WTC11 (cell line): ENCODE data around the gene PAN3. TPM values are rescaled to one million over a fixed set of nuclear protein-coding genes. Genes with fewer than 3 reads are reported as not detected.

Experiments used
- ATAC-seq: fragments of 200-7000 bp; cut with Tn5 transposase; 2 replicates; pipeline ENCODE4 v1.10.0; 2021; ENCODE audit warnings: mild to moderate bottlenecking, moderate library complexity
- CTCF ChIA-PET: fragments of 300-600 bp; sonication (Branson Sonifier 250); formaldehyde crosslinking; loops from one replicate; lab custom pipeline; 2021; ENCODE audit warnings: antibody characterized with exemption; lab: Charles Lee
- POLR2A ChIA-PET: fragments of 350-600 bp; sonication (Branson Sonifier 250); formaldehyde crosslinking; loops from one replicate; lab custom pipeline; 2021; ENCODE audit warnings: antibody characterized with exemption; lab: Charles Lee
- DNase-seq: peaks from one replicate; pipeline ENCODE4 v3.0.0; 2021; ENCODE audit warnings: low spot score
- H3K27ac Mint-ChIP-seq: 2 replicates; pipeline ENCODE4 v1.8.0; 2021; ENCODE audit warnings: mixed read lengths
- H3K27me3 Mint-ChIP-seq: 2 replicates; pipeline ENCODE4 v1.8.0; 2021; ENCODE audit warnings: low read depth, mild to moderate bottlenecking, moderate library complexity, mixed read lengths
- H3K36me3 Mint-ChIP-seq: 2 replicates; pipeline ENCODE4 v1.8.0; 2021; ENCODE audit warnings: mixed read lengths
- H3K4me1 Mint-ChIP-seq: 2 replicates; pipeline ENCODE4 v1.8.0; 2022; ENCODE audit warnings: mixed read lengths
- H3K4me3 Mint-ChIP-seq: 2 replicates; pipeline ENCODE4 v1.8.0; 2021; ENCODE audit warnings: mild to moderate bottlenecking, moderate library complexity, mixed read lengths
- H3K9me3 Mint-ChIP-seq: 2 replicates; pipeline ENCODE4 v1.8.0; 2021; ENCODE audit warnings: mixed read lengths
- ETV6 ChIP-seq: sonication (generic); formaldehyde crosslinking; IDR thresholded peaks from 2 replicates; pipeline ENCODE4 v1.8.1; 2022; ENCODE audit warnings: mild to moderate bottlenecking, missing genetic modification reagents
- FOXP1 ChIP-seq: sonication (generic); formaldehyde crosslinking; IDR thresholded peaks from 2 replicates; pipeline ENCODE4 v1.8.0; 2022; ENCODE audit warnings: missing genetic modification reagents, mild to moderate bottlenecking, moderate library complexity, borderline replicate concordance
- HMGA2 ChIP-seq: fragments of 250-450 bp; sonication (Bioruptor Pico); IDR thresholded peaks from 2 replicates; pipeline ENCODE4 v1.4.0; 2021; ENCODE audit warnings: mild to moderate bottlenecking, moderate library complexity
- NFE2L1 ChIP-seq: sonication (generic); formaldehyde crosslinking; IDR thresholded peaks from 2 replicates; pipeline ENCODE4 v1.8.1; 2023; ENCODE audit warnings: missing genetic modification reagents
- NFYB ChIP-seq: sonication (generic); formaldehyde crosslinking; conservative IDR thresholded peaks from 2 replicates; pipeline ENCODE4 v1.8.0; 2022; ENCODE audit warnings: low read depth, missing genetic modification reagents
- SMAD3 ChIP-seq: sonication (generic); formaldehyde crosslinking; IDR thresholded peaks from 2 replicates; pipeline ENCODE4 v1.8.0; 2022; ENCODE audit warnings: missing genetic modification reagents, mild to moderate bottlenecking, borderline replicate concordance
- TEAD4 ChIP-seq: sonication (generic); formaldehyde crosslinking; IDR thresholded peaks from 2 replicates; pipeline ENCODE4 v1.8.0; 2022; ENCODE audit warnings: mild to moderate bottlenecking, missing genetic modification reagents
- TP53 ChIP-seq: sonication (generic); formaldehyde crosslinking; IDR thresholded peaks from 2 replicates; pipeline ENCODE4 v1.8.1; 2023; ENCODE audit warnings: mild to moderate bottlenecking, missing genetic modification reagents
- ZNF121 ChIP-seq: sonication (generic); formaldehyde crosslinking; IDR thresholded peaks from 2 replicates; pipeline ENCODE4 v1.8.0; 2023; ENCODE audit warnings: missing genetic modification reagents
- ZNF423 ChIP-seq: fragments of 250-450 bp; sonication (Bioruptor Pico); IDR thresholded peaks from 2 replicates; pipeline ENCODE4 v2.1.2; 2022; ENCODE audit warnings: mild to moderate bottlenecking, moderate library complexity
- total RNA-seq: library from RNA; stranded (reverse); gene quantifications from 3 replicates; pipeline ENCODE4 v1.2.3, GENCODE V29; 2021
- TF ChIP-seq, protein P1 (sequence below): fragments of 250-450 bp; sonication (Bioruptor Pico); IDR thresholded peaks from 2 replicates; pipeline ENCODE4 v1.9.0; 2021; ENCODE audit warnings: mild to moderate bottlenecking, borderline replicate concordance
- TF ChIP-seq, protein P2 (sequence below): sonication (generic); formaldehyde crosslinking; IDR thresholded peaks from 2 replicates; pipeline ENCODE4 v1.8.1; 2023; ENCODE audit warnings: mild to moderate bottlenecking, moderate library complexity, missing genetic modification reagents
- TF ChIP-seq, protein P3 (sequence below): sonication (generic); formaldehyde crosslinking; IDR thresholded peaks from 2 replicates; pipeline ENCODE4 v1.8.1; 2023; ENCODE audit warnings: mild to moderate bottlenecking, missing genetic modification reagents, moderate library complexity
- TF ChIP-seq, protein P4 (sequence below): sonication (generic); formaldehyde crosslinking; IDR thresholded peaks from 2 replicates; pipeline ENCODE4 v1.8.1; 2022; ENCODE audit warnings: mild to moderate bottlenecking, missing genetic modification reagents, moderate library complexity, borderline replicate concordance
- TF ChIP-seq, protein P5 (sequence below): sonication (generic); formaldehyde crosslinking; IDR thresholded peaks from 2 replicates; pipeline ENCODE4 v1.8.1; 2023; ENCODE audit warnings: mild to moderate bottlenecking, missing genetic modification reagents
- TF ChIP-seq, protein P6 (sequence below): sonication (generic); formaldehyde crosslinking; IDR thresholded peaks from 2 replicates; pipeline ENCODE4 v1.8.1; 2022; ENCODE audit warnings: low read depth, missing genetic modification reagents, borderline replicate concordance
- TF ChIP-seq, protein P7 (sequence below): sonication (generic); formaldehyde crosslinking; conservative IDR thresholded peaks from 2 replicates; pipeline ENCODE4 v1.8.1; 2022; ENCODE audit warnings: mild to moderate bottlenecking, missing genetic modification reagents

PAN3 gene
- total RNA-seq, 1 experiment from 2014 or later, result 37.8 TPM

DNA sequence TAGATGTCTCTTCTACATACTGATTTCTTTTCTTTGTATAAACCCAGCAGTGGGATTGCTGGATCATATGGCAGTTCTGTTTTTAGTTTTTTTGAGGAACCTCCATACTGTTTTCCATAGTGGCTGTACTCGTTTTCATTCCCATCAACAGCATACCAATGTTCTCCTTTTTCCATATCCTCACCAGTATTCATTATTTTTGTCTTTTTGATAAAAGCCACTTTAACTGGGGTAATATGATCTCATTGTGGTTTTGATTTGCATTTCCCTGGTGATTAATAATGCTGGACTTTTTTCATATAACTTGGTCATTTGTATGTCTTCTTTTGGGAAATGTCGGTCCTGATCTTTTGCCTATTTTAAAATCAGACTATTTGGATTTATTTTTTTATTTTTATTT lies 108.5 kb downstream of the PAN3 start:
- Mint-ChIP-seq H3K27ac (no peak overlapping the region), H3K4me3 (no peak overlapping the region), H3K36me3 (peaks cover 16% of the 10 kb centered on the region), H3K4me1 (peaks cover 8% of the 10 kb centered on the region), H3K27me3 (no peaks in the 10 kb centered on the region), H3K9me3 (no peaks in the 10 kb centered on the region)
- POLR2A ChIA-PET, result no interaction called here
- TF ChIP-seq, protein P1, sequence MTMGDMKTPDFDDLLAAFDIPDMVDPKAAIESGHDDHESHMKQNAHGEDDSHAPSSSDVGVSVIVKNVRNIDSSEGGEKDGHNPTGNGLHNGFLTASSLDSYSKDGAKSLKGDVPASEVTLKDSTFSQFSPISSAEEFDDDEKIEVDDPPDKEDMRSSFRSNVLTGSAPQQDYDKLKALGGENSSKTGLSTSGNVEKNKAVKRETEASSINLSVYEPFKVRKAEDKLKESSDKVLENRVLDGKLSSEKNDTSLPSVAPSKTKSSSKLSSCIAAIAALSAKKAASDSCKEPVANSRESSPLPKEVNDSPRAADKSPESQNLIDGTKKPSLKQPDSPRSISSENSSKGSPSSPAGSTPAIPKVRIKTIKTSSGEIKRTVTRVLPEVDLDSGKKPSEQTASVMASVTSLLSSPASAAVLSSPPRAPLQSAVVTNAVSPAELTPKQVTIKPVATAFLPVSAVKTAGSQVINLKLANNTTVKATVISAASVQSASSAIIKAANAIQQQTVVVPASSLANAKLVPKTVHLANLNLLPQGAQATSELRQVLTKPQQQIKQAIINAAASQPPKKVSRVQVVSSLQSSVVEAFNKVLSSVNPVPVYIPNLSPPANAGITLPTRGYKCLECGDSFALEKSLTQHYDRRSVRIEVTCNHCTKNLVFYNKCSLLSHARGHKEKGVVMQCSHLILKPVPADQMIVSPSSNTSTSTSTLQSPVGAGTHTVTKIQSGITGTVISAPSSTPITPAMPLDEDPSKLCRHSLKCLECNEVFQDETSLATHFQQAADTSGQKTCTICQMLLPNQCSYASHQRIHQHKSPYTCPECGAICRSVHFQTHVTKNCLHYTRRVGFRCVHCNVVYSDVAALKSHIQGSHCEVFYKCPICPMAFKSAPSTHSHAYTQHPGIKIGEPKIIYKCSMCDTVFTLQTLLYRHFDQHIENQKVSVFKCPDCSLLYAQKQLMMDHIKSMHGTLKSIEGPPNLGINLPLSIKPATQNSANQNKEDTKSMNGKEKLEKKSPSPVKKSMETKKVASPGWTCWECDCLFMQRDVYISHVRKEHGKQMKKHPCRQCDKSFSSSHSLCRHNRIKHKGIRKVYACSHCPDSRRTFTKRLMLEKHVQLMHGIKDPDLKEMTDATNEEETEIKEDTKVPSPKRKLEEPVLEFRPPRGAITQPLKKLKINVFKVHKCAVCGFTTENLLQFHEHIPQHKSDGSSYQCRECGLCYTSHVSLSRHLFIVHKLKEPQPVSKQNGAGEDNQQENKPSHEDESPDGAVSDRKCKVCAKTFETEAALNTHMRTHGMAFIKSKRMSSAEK (CRISPR knock-in tag), result no peak
- no peak for TF ChIP-seq ETV6 (CRISPR knock-in tag)
- TF ChIP-seq, protein P2, sequence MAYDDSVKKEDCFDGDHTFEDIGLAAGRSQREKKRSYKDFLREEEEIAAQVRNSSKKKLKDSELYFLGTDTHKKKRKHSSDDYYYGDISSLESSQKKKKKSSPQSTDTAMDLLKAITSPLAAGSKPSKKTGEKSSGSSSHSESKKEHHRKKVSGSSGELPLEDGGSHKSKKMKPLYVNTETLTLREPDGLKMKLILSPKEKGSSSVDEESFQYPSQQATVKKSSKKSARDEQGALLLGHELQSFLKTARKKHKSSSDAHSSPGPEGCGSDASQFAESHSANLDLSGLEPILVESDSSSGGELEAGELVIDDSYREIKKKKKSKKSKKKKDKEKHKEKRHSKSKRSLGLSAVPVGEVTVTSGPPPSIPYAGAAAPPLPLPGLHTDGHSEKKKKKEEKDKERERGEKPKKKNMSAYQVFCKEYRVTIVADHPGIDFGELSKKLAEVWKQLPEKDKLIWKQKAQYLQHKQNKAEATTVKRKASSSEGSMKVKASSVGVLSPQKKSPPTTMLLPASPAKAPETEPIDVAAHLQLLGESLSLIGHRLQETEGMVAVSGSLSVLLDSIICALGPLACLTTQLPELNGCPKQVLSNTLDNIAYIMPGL (CRISPR knock-in tag), result no peak
- TF ChIP-seq, protein P3, sequence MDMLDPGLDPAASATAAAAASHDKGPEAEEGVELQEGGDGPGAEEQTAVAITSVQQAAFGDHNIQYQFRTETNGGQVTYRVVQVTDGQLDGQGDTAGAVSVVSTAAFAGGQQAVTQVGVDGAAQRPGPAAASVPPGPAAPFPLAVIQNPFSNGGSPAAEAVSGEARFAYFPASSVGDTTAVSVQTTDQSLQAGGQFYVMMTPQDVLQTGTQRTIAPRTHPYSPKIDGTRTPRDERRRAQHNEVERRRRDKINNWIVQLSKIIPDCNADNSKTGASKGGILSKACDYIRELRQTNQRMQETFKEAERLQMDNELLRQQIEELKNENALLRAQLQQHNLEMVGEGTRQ (CRISPR knock-in tag), result no peak
- TF ChIP-seq NFYB (CRISPR knock-in tag), result no peak
- TF ChIP-seq, protein P4, sequence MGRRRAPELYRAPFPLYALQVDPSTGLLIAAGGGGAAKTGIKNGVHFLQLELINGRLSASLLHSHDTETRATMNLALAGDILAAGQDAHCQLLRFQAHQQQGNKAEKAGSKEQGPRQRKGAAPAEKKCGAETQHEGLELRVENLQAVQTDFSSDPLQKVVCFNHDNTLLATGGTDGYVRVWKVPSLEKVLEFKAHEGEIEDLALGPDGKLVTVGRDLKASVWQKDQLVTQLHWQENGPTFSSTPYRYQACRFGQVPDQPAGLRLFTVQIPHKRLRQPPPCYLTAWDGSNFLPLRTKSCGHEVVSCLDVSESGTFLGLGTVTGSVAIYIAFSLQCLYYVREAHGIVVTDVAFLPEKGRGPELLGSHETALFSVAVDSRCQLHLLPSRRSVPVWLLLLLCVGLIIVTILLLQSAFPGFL, result no peak
- TF ChIP-seq FOXP1 (CRISPR knock-in tag), result no peak
- no peak for TF ChIP-seq TEAD4 (CRISPR knock-in tag)
- no peak for TF ChIP-seq TP53 (CRISPR knock-in tag)
- no peak for TF ChIP-seq SMAD3 (CRISPR knock-in tag)
- TF ChIP-seq, protein P5, sequence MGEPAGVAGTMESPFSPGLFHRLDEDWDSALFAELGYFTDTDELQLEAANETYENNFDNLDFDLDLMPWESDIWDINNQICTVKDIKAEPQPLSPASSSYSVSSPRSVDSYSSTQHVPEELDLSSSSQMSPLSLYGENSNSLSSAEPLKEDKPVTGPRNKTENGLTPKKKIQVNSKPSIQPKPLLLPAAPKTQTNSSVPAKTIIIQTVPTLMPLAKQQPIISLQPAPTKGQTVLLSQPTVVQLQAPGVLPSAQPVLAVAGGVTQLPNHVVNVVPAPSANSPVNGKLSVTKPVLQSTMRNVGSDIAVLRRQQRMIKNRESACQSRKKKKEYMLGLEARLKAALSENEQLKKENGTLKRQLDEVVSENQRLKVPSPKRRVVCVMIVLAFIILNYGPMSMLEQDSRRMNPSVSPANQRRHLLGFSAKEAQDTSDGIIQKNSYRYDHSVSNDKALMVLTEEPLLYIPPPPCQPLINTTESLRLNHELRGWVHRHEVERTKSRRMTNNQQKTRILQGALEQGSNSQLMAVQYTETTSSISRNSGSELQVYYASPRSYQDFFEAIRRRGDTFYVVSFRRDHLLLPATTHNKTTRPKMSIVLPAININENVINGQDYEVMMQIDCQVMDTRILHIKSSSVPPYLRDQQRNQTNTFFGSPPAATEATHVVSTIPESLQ (CRISPR knock-in tag), result no peak
- TF ChIP-seq, protein P6, sequence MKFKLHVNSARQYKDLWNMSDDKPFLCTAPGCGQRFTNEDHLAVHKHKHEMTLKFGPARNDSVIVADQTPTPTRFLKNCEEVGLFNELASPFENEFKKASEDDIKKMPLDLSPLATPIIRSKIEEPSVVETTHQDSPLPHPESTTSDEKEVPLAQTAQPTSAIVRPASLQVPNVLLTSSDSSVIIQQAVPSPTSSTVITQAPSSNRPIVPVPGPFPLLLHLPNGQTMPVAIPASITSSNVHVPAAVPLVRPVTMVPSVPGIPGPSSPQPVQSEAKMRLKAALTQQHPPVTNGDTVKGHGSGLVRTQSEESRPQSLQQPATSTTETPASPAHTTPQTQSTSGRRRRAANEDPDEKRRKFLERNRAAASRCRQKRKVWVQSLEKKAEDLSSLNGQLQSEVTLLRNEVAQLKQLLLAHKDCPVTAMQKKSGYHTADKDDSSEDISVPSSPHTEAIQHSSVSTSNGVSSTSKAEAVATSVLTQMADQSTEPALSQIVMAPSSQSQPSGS (CRISPR knock-in tag), result no peak
- TF ChIP-seq ZNF423 (CRISPR knock-in tag), result no peak
- TF ChIP-seq NFE2L1 (CRISPR knock-in tag), result no peak
- no peak for TF ChIP-seq ZNF121 (CRISPR knock-in tag)
- TF ChIP-seq, protein P7, sequence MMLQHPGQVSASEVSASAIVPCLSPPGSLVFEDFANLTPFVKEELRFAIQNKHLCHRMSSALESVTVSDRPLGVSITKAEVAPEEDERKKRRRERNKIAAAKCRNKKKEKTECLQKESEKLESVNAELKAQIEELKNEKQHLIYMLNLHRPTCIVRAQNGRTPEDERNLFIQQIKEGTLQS (CRISPR knock-in tag), result no peak
- no peak for TF ChIP-seq HMGA2 (CRISPR knock-in tag)
- CTCF ChIA-PET, result no interaction called here
- no peak for ATAC-seq
- DNase-seq, result no peak
